Breast epithelium (tissue), 4 donors: Measurements from ENCODE around the gene GRIK1. TPM values are rescaled to one million over a fixed set of nuclear protein-coding genes. Genes with fewer than 3 reads are reported as not detected.

Experiments
- DNase-seq, 2 donors: peaks; one replicate each; pipeline ENCODE4 v3.0.0-alpha.2; 2019; ENCODE audit warnings: low spot score in 2 of 2
- H3K27ac ChIP-seq, 2 donors: fragments of 200-600 bp; sonication (generic) in 1 of 2; one replicate each; pipeline ENCODE4 v1.5.1; 2016 to 2019; ENCODE audit warnings: mild to moderate bottlenecking in 1 of 2
- H3K27me3 ChIP-seq, 2 donors: fragments of 200-600 bp; sonication (generic) in 1 of 2; one replicate each; pipeline versions ENCODE4 v1.5.1 to v1.6.0; 2017 to 2019; ENCODE audit warnings: control low read depth in 1 of 2, mild to moderate bottlenecking in 1 of 2
- H3K36me3 ChIP-seq: fragments of 200-600 bp; one replicate; pipeline ENCODE4 v1.5.1; 2019
- H3K4me1 ChIP-seq, 2 donors: fragments of 200-600 bp; sonication (generic); one replicate each; pipeline ENCODE4 v1.5.1; 2016 to 2019; ENCODE audit warnings: control low read depth in 1 of 2
- H3K4me3 ChIP-seq, 3 donors: fragments of 200-600 bp; sonication (generic); 1 replicate in 2 of 3; 2 replicates in 1 of 3; pipeline ENCODE4 v1.5.1; 2016 to 2019; ENCODE audit warnings: mild to moderate bottlenecking in 3 of 3, moderate library complexity in 2 of 3
- H3K9me3 ChIP-seq, 2 donors: fragments of 200-600 bp; sonication (generic) in 1 of 2; one replicate each; pipeline ENCODE4 v1.5.1; 2016 to 2019; ENCODE audit warnings: control low read depth in 1 of 2
- CTCF ChIP-seq, 3 donors: fragments of 450-650 bp; IDR thresholded peaks; one replicate each; pipeline ENCODE4 v1.5.1; 2016 to 2017; ENCODE audit warnings: antibody characterized with exemption in 3 of 3, mild to moderate bottlenecking in 3 of 3, moderate library complexity in 3 of 3
- POLR2A ChIP-seq: fragments of 450-650 bp; IDR thresholded peaks from one replicate; pipeline ENCODE4 v1.6.1; 2016; ENCODE audit warnings: antibody characterized with exemption, mild to moderate bottlenecking, moderate library complexity
- POLR2AphosphoS5 ChIP-seq, 3 donors: sonication (generic); formaldehyde crosslinking; IDR thresholded peaks; one replicate each; pipeline ENCODE4 v1.6.1; 2017; ENCODE audit warnings: antibody characterized with exemption in 3 of 3
- intact Hi-C: fragments of 100-400 bp; cut with DNase I; formaldehyde crosslinking; loops from one replicate; pipeline ENCODE4 v1.15.1; 2023; ENCODE audit warnings: low total_unique reads
- total RNA-seq, 3 donors: library from RNA; depleted of rRNA; stranded (reverse); fragments of >200 nt; gene quantifications; one replicate each; pipeline ENCODE4 v1.1.0, GENCODE V29; 2016

Gene GRIK1
- total RNA-seq, 3 donors from 2014 or later: 0.33 to 1.3 TPM; not detected in 1

- no peaks in the 10 kb centered on the region for H3K36me3 ChIP-seq
- H3K4me1 ChIP-seq: no peaks in the 10 kb centered on the region
- no peak overlapping the region for H3K4me3 ChIP-seq
- DNase-seq: no peak
- no peak for TF ChIP-seq CTCF (IDR thresholded peaks at IDR 0.05)
- no peak for TF ChIP-seq POLR2A
- no peak for TF ChIP-seq POLR2AphosphoS5 (IDR thresholded peaks at IDR 0.05)
- no peak overlapping the region for H3K27ac ChIP-seq
- intact Hi-C loops: no loop called here
- no peaks in the 10 kb centered on the region for H3K27me3 ChIP-seq
- H3K9me3 ChIP-seq: no peaks in the 10 kb centered on the region
These were observed 312.9 kb downstream of the GRIK1 start for GRCh38 chr21:29626801-29627470.

GRCh38 chr21:29625990-29626389, 313.8 kb downstream of the GRIK1 start:
- H3K27me3 ChIP-seq: no peaks in the 10 kb centered on the region
- H3K27ac ChIP-seq: no peak overlapping the region
- DNase-seq: no peak
- intact Hi-C loops: no loop called here
- no peaks in the 10 kb centered on the region for H3K9me3 ChIP-seq
- H3K4me3 ChIP-seq: no peak overlapping the region
- no peaks in the 10 kb centered on the region for H3K36me3 ChIP-seq
- H3K4me1 ChIP-seq: no peaks in the 10 kb centered on the region
- no peak for TF ChIP-seq POLR2AphosphoS5 (IDR thresholded peaks at IDR 0.05)
- no peak for TF ChIP-seq POLR2A
- no peak for TF ChIP-seq CTCF (IDR thresholded peaks at IDR 0.05)

- H3K27me3 ChIP-seq: no peaks in the 10 kb centered on the region
- H3K36me3 ChIP-seq: no peaks in the 10 kb centered on the region
- intact Hi-C loops: no loop called here
- no peak overlapping the region for H3K4me3 ChIP-seq
- no peak for TF ChIP-seq POLR2AphosphoS5 (IDR thresholded peaks at IDR 0.05)
- TF ChIP-seq CTCF (IDR thresholded peaks at IDR 0.05): no peak
- TF ChIP-seq POLR2A: no peak
- H3K9me3 ChIP-seq: no peaks in the 10 kb centered on the region
- H3K4me1 ChIP-seq: no peaks in the 10 kb centered on the region
- DNase-seq: no peak
- no peak overlapping the region for H3K27ac ChIP-seq
These were observed 315.0 kb downstream of the GRIK1 start for GRCh38 chr21:29624776-29625175.

- intact Hi-C loops: no loop called here
- no peak for DNase-seq
- TF ChIP-seq CTCF (IDR thresholded peaks at IDR 0.05) (no peak), POLR2AphosphoS5 (IDR thresholded peaks at IDR 0.05) (no peak), POLR2A (no peak)
- no peaks in the 10 kb centered on the region for H3K27me3 ChIP-seq
- H3K36me3 ChIP-seq: no peaks in the 10 kb centered on the region
- no peaks in the 10 kb centered on the region for H3K9me3 ChIP-seq
- H3K27ac ChIP-seq: no peak overlapping the region
- H3K4me3 ChIP-seq: no peak overlapping the region
- no peaks in the 10 kb centered on the region for H3K4me1 ChIP-seq
These were observed 318.3 kb downstream of the GRIK1 start for GRCh38 chr21:29621525-29621924.

DNA sequence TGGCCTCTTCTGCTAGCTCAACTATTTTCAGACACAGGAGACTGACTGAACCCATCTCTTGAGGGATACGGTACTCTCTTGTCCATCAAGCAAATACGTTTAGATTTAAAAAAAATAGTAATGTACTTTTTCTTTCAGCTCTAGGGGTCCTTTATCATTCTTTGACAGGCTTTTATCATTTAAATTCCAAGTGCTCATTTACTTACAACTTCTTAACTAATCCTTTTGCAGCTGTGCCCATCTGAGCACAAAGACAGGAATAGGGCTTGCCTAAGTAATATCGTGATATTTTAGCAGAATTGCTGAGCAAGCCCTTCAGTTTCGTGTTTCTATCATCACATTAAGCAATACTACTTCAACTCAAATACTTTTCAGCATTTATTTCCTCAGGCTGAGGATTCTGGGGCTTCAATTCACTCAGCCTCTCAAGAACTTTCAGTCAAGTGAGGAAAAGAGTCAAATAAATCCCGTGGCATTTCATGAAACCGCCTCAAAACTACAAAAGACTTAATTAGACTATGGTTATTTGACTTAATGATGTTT, 323.5 kb downstream of the GRIK1 start:
- Histone ChIP-seq H3K4me3 (no peak overlapping the region), H3K4me1 (no peaks in the 10 kb centered on the region), H3K27ac (no peak overlapping the region), H3K9me3 (no peaks in the 10 kb centered on the region), H3K27me3 (no peaks in the 10 kb centered on the region), H3K36me3 (no peaks in the 10 kb centered on the region)
- TF ChIP-seq POLR2A (no peak), CTCF (IDR thresholded peaks at IDR 0.05) (no peak), POLR2AphosphoS5 (IDR thresholded peaks at IDR 0.05) (no peak)
- intact Hi-C loops: loop anchor here (5.0 kb wide), 1 partner anchor 331 kb away; no protein-coding TSS in a partner anchor
- DNase-seq: no peak
